ENCODE data around the gene PPP1R13B. TPM values are rescaled to one million over a fixed set of nuclear protein-coding genes. Genes with fewer than 3 reads are reported as not detected.

The PPP1R13B gene, protein sequence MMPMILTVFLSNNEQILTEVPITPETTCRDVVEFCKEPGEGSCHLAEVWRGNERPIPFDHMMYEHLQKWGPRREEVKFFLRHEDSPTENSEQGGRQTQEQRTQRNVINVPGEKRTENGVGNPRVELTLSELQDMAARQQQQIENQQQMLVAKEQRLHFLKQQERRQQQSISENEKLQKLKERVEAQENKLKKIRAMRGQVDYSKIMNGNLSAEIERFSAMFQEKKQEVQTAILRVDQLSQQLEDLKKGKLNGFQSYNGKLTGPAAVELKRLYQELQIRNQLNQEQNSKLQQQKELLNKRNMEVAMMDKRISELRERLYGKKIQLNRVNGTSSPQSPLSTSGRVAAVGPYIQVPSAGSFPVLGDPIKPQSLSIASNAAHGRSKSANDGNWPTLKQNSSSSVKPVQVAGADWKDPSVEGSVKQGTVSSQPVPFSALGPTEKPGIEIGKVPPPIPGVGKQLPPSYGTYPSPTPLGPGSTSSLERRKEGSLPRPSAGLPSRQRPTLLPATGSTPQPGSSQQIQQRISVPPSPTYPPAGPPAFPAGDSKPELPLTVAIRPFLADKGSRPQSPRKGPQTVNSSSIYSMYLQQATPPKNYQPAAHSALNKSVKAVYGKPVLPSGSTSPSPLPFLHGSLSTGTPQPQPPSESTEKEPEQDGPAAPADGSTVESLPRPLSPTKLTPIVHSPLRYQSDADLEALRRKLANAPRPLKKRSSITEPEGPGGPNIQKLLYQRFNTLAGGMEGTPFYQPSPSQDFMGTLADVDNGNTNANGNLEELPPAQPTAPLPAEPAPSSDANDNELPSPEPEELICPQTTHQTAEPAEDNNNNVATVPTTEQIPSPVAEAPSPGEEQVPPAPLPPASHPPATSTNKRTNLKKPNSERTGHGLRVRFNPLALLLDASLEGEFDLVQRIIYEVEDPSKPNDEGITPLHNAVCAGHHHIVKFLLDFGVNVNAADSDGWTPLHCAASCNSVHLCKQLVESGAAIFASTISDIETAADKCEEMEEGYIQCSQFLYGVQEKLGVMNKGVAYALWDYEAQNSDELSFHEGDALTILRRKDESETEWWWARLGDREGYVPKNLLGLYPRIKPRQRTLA
- 10 to 100 TPM; 19.9 to 25.2 (median 23.6) TPM for total RNA-seq

DNA sequence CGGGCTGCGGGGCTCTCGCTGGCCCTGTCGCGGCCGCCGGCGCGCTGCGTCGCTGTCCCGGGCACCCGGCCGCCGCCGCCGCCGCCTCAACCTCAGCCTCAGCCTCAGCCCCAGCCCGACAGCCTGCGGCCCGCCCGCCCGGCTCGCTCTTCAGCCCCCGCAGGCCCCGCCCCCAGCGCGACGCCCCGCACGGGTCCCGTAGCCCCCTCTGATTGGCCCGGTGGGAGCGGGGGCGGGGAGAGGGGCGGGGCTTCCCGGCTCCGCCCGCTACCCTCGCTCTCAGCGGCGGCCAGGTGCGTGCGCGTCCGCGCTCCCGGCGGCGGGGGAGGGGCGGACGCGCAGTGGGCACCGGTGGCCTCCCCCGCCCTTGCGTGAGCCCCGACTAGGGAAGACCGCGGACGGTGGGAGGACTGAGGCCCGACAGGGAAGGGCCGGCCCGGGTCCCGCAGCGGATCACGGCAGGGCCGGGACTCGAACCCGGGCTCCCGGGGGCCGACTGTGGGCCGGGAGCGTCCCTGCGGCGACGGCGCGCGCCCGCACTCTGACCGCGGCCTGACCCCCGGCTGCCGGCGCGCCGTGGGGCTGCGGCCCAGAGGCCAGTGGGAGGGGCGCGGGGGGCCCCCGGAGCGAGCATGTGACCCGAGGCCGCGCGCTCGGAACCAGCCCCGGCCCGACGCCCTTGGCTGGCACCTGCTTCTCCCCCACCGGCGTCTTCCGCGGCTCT lies at the start of gene PPP1R13B:
Gene PPP1R13B, minus strand, starts transcription at position 125 of the 724 bp plus-strand sequence. CDS start 268 bp downstream, outside the sequence.
- DNase-seq (ENCODE audit: extremely low spot score) = peak; percentile 95
- WGBS = 1% methylated on average over 16 of the region's 104 CpGs
- TF ChIP-seq EP300 (IDR thresholded peaks at IDR 0.05) (no peak), POLR2AphosphoS5 (IDR thresholded peaks at IDR 0.05) (peak in 1 of 2 donors; percentile 80), POLR2A (IDR thresholded peaks at IDR 0.05; ENCODE audit: low read depth) (no peak)
- TF ChIP-seq, protein P1, sequence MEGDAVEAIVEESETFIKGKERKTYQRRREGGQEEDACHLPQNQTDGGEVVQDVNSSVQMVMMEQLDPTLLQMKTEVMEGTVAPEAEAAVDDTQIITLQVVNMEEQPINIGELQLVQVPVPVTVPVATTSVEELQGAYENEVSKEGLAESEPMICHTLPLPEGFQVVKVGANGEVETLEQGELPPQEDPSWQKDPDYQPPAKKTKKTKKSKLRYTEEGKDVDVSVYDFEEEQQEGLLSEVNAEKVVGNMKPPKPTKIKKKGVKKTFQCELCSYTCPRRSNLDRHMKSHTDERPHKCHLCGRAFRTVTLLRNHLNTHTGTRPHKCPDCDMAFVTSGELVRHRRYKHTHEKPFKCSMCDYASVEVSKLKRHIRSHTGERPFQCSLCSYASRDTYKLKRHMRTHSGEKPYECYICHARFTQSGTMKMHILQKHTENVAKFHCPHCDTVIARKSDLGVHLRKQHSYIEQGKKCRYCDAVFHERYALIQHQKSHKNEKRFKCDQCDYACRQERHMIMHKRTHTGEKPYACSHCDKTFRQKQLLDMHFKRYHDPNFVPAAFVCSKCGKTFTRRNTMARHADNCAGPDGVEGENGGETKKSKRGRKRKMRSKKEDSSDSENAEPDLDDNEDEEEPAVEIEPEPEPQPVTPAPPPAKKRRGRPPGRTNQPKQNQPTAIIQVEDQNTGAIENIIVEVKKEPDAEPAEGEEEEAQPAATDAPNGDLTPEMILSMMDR (IDR thresholded peaks at IDR 0.05) = peak in 1 of 3 experiments; percentile 6
- Histone ChIP-seq H3K27me3 (no peaks in the 10 kb centered on the region), H3K4me3 (peak within 1 kb of the TSS; percentile 74 to 94 (median 81)), H3K27ac (replicated peaks in 1 of 4) (peak within 1 kb of the TSS; percentile 83 to 88 (median 84)), H3K4me1 (peaks cover 22 to 29% (median 27%) of the 10 kb centered on the region in 4 donors), H3K36me3 (peaks cover 0 to 11% (median 2%) of the 10 kb centered on the region in 4 donors), H3K9me3 (no peaks in the 10 kb centered on the region)
- intact Hi-C loops (cut with DNase I) = loop anchor here (5.0 kb wide), 1 partner anchor 40 kb away; no protein-coding TSS in a partner anchor

DNA sequence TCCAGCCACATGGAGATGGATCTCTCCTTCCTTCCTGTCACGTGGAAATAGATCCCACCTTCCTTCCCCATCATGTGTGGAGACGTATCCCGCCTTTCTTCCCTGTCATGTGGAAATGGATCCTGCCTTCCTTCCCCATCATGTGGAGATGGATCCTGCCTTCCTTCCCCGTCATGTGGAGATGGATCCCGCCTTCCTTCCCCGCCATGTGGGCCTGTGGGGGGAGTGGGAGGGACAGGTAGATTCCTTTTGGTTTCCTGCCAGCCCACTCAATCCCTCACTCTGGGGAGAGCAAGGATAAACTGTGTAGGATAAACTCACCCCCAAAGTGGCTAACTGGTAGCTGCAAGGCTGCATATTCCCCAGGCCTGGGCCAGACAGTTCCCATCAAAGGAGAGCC lies 49.2 kb upstream of the PPP1R13B start:
- Histone ChIP-seq H3K4me1 (peaks cover 0 to 16% (median 3%) of the 10 kb centered on the region in 4 donors), H3K27ac (replicated peaks in 1 of 4) (no peak overlapping the region), H3K9me3 (no peaks in the 10 kb centered on the region), H3K36me3 (no peaks in the 10 kb centered on the region), H3K27me3 (no peaks in the 10 kb centered on the region), H3K4me3 (no peak overlapping the region)
- no peak for DNase-seq (ENCODE audit: extremely low spot score)
- intact Hi-C loops (cut with DNase I) = no loop called here
- no peak for TF ChIP-seq POLR2A (IDR thresholded peaks at IDR 0.05; ENCODE audit: low read depth)
- no peak for TF ChIP-seq EP300 (IDR thresholded peaks at IDR 0.05)
- TF ChIP-seq, protein P1 (IDR thresholded peaks at IDR 0.05) = no peak
- no peak for TF ChIP-seq POLR2AphosphoS5 (IDR thresholded peaks at IDR 0.05)
- 72% methylated on average over 6 of the region's 6 CpGs for WGBS

DNA sequence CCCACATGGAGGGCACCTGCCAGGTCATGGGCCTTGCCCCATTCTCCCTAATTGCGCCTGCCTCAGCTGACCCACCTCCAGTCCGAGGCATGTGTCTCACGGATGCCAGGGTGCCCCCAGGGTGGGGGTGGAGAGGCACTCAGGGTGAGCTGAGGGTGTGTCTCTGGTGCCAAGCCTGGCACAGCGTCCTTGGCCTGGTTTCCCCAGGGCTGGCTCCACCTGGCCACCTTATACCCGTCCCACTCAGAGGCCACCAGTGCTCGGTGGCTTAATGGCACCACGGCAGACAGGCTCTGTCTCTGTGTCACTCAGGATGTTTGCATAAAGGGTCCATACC lies 47.3 kb upstream of the PPP1R13B start:
- Histone ChIP-seq H3K4me3 (no peak overlapping the region), H3K36me3 (no peaks in the 10 kb centered on the region), H3K9me3 (no peaks in the 10 kb centered on the region), H3K27ac (replicated peaks in 1 of 4) (no peak overlapping the region), H3K27me3 (no peaks in the 10 kb centered on the region), H3K4me1 (peaks cover 4 to 19% (median 14%) of the 10 kb centered on the region in 4 donors)
- DNase-seq (ENCODE audit: extremely low spot score) = no peak
- 92% methylated on average over 6 of the region's 7 CpGs for WGBS
- intact Hi-C loops (cut with DNase I) = no loop called here
- TF ChIP-seq EP300 (IDR thresholded peaks at IDR 0.05) = no peak

DNA sequence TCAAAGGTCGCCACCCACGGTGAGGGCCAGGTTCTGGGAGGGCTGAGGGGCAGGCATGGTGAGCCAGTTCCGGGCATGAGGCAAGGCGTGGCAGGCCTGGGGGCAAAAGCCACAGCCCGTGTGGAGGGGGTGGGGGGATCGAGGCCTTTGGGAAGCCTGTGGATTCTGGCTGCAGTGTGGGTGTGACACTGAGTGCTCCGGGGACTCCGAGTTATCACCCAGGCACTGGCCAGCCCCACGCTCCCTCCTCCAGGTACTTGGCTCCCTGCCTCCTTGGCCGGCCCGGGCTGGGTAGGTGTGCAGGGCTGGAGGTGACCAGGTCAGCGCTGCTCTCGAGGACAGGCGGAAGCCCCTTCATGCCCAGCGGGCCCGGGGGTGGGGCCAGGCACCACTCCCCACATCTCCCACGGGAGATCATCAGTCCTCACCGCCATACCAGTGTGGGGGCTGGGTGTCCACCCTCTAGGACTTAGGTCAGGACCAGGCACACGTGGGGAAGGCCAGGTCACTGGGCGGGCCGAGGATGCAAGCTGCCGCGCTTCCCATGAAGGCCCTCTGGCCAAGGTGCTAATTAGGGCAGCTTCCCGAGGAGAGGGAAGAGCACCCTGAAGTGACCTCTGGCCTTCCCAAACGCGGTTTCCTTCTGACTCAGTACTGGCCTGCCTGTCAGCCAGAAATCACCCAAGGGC lies 46.8 kb upstream of the PPP1R13B start:
- no peaks in the 10 kb centered on the region for H3K27me3 ChIP-seq
- DNase-seq (ENCODE audit: extremely low spot score) = no peak
- 68% methylated on average over 6 of the region's 26 CpGs for WGBS
- no peak overlapping the region for H3K27ac ChIP-seq (replicated peaks in 1 of 4)
- H3K4me1 ChIP-seq = peaks cover 9 to 19% (median 17%) of the 10 kb centered on the region in 4 donors
- H3K36me3 ChIP-seq = no peaks in the 10 kb centered on the region
- TF ChIP-seq POLR2AphosphoS5 (IDR thresholded peaks at IDR 0.05) (no peak), EP300 (IDR thresholded peaks at IDR 0.05) (no peak), POLR2A (IDR thresholded peaks at IDR 0.05; ENCODE audit: low read depth) (no peak)
- TF ChIP-seq, protein P1 (IDR thresholded peaks at IDR 0.05) = no peak
- H3K9me3 ChIP-seq = no peaks in the 10 kb centered on the region
- intact Hi-C loops (cut with DNase I) = no loop called here
- H3K4me3 ChIP-seq = no peak overlapping the region
